HuH-7 (cell line): ENCODE results near the gene MEX3D.

Experiments
- DNase-seq: peaks from one replicate; pipeline ENCODE4 v3.0.0; 2011; ENCODE audit warnings: low spot score

Gene MEX3D

GRCh38 chr19:1568320-1569019 is at the start of gene MEX3D:
Gene MEX3D (minus strand): TSS chr19:1568325. CDS start chr19:1568058, 267 bp downstream.
- peak; percentile 83 for DNase-seq

- DNase-seq: no peak
These were observed 48.8 kb upstream of the MEX3D start for GRCh38 chr19:1616875-1617274.

GRCh38 chr19:1616396-1616795 is 48.3 kb upstream of the MEX3D start:
- DNase-seq: no peak

- no peak for DNase-seq
These were observed 47.1 kb upstream of the MEX3D start for GRCh38 chr19:1615156-1615765.

- DNase-seq: no peak
These were observed 45.9 kb upstream of the MEX3D start for GRCh38 chr19:1613808-1614570.

GRCh38 chr19:1613146-1613545 is 45.0 kb upstream of the MEX3D start:
- DNase-seq: no peak

- DNase-seq: no peak
These were observed 44.3 kb upstream of the MEX3D start for GRCh38 chr19:1612114-1613086.

- no peak for DNase-seq
These were observed 43.2 kb upstream of the MEX3D start for GRCh38 chr19:1611353-1611752.

GRCh38 chr19:1610579-1610978 is 42.5 kb upstream of the MEX3D start:
- DNase-seq: no peak

- no peak for DNase-seq
These were observed 41.8 kb upstream of the MEX3D start for GRCh38 chr19:1609680-1610474.

- no peak for DNase-seq
These were observed 40.9 kb upstream of the MEX3D start for GRCh38 chr19:1609103-1609396.

- no peak for DNase-seq
These were observed 40.4 kb upstream of the MEX3D start for GRCh38 chr19:1608359-1609102.

GRCh38 chr19:1606138-1606651 is 38.1 kb upstream of the MEX3D start:
- DNase-seq: no peak

GRCh38 chr19:1605236-1606137 is 37.4 kb upstream of the MEX3D start, which contains the start of gene UQCR11:
Gene UQCR11 (minus strand): TSS chr19:1605462. CDS start chr19:1605409, 53 bp downstream.
- peak; percentile 99 for DNase-seq

GRCh38 chr19:1602091-1602707 is 34.1 kb upstream of the MEX3D start:
- no peak for DNase-seq

GRCh38 chr19:1601613-1602064 is 33.5 kb upstream of the MEX3D start:
- no peak for DNase-seq

GRCh38 chr19:1599460-1599846 is 31.3 kb upstream of the MEX3D start:
- no peak for DNase-seq

GRCh38 chr19:1598777-1599459 is 30.8 kb upstream of the MEX3D start:
- no peak for DNase-seq
